ENCODE data around the gene UTP20. TPM values are rescaled to one million over a fixed set of nuclear protein-coding genes. Genes with fewer than 3 reads are reported as not detected.
"Not testable (repeated sequence)": the region's sequence is repeated elsewhere in the genome, so short reads cannot be mapped to it uniquely, and the experiment has no call there.

UTP20 gene
- total RNA-seq, 1 donor from 2014 or later: 7.6 TPM

GRCh38 chr12:101414533-101415119 is 134.7 kb downstream of the UTP20 start:
- intact Hi-C loops (cut with DNase I): loop anchor here (10.0 kb wide), 1 partner anchor 350 kb away; no protein-coding TSS in a partner anchor
- no peak for DNase-seq (ENCODE audit: low spot score)

- intact Hi-C loops (cut with DNase I): loop anchor here (10.0 kb wide), 1 partner anchor 350 kb away; no protein-coding TSS in a partner anchor
Measured at GRCh38 chr12:101415228-101415627, 135.3 kb downstream of the UTP20 start.

GRCh38 chr12:101422066-101422465 is 142.2 kb downstream of the UTP20 start:
- intact Hi-C loops (cut with DNase I); DNase-seq (ENCODE audit: low spot score): not testable (repeated sequence)

More at GRCh38 chr12:101415228-101415627, 135.3 kb downstream of the UTP20 start:
- no peak for DNase-seq (ENCODE audit: low spot score)

GRCh38 chr12:101424620-101425019 is 144.7 kb downstream of the UTP20 start:
- DNase-seq (ENCODE audit: low spot score): no peak
- intact Hi-C loops (cut with DNase I): no loop called here

- intact Hi-C loops (cut with DNase I): no loop called here
- no peak for DNase-seq (ENCODE audit: low spot score)
Measured at GRCh38 chr12:101430456-101430855, 150.6 kb downstream of the UTP20 start.

GRCh38 chr12:101436136-101436535 is 156.2 kb downstream of the UTP20 start:
- DNase-seq (ENCODE audit: low spot score): no peak
- intact Hi-C loops (cut with DNase I): no loop called here

Other genes starting within 250 kb of the UTP20 start
- gene SLC5A8, start 69.9 kb upstream of the UTP20 start, total RNA-seq: not detected
- gene ARL1, start 127.7 kb downstream of the UTP20 start, total RNA-seq: 92.6 TPM
- gene SPIC, start 195.2 kb downstream of the UTP20 start, total RNA-seq: not detected